H9 (cell line): ENCODE data around the gene MFSD11. TPM values are rescaled to one million over a fixed set of nuclear protein-coding genes. Genes with fewer than 3 reads are reported as not detected.

Experiments
- DNase-seq: peaks from one replicate; pipeline ENCODE4 v3.0.0-alpha.2; 2017
- H2AFZ ChIP-seq: one replicate; pipeline ENCODE4 v1.6.1; 2013; ENCODE audit warnings: mild to moderate bottlenecking, low read length, control low read depth, moderate library complexity
- H2AK5ac ChIP-seq: 2 replicates; pipeline ENCODE4 v1.6.1; 2013; ENCODE audit warnings: low read length, control low read depth, mixed read lengths; ENCODE audit not compliant: insufficient read length
- H2BK120ac ChIP-seq: one replicate; pipeline ENCODE4 v1.6.1; 2013; ENCODE audit warnings: low read depth, mild to moderate bottlenecking, low read length, control low read depth, inconsistent platforms; ENCODE audit not compliant: poor library complexity, severe bottlenecking
- H2BK12ac ChIP-seq: 2 replicates; pipeline ENCODE4 v1.6.1; 2013; ENCODE audit warnings: low read length, control low read depth, mixed read lengths, low read depth; ENCODE audit not compliant: insufficient read length
- H2BK15ac ChIP-seq: 2 replicates; pipeline ENCODE4 v1.6.1; 2013; ENCODE audit warnings: low read depth, low read length, control low read depth
- H2BK20ac ChIP-seq: one replicate; pipeline ENCODE4 v1.6.1; 2013; ENCODE audit warnings: low read depth, mild to moderate bottlenecking, low read length, control low read depth, inconsistent platforms; ENCODE audit not compliant: poor library complexity, severe bottlenecking
- H2BK5ac ChIP-seq: 2 replicates; pipeline ENCODE4 v1.6.1; 2013; ENCODE audit warnings: low read length, control low read depth, mixed read lengths; ENCODE audit not compliant: insufficient read length
- H3K14ac ChIP-seq: 2 replicates; pipeline ENCODE4 v1.6.1; 2013; ENCODE audit warnings: low read length, control low read depth; ENCODE audit not compliant: insufficient read depth
- H3K18ac ChIP-seq: 2 replicates; pipeline ENCODE4 v1.6.1; 2013; ENCODE audit warnings: low read depth, mild to moderate bottlenecking, mixed read lengths, low read length, control low read depth; ENCODE audit not compliant: insufficient read length
- H3K23ac ChIP-seq: 2 replicates; pipeline ENCODE4 v1.6.1; 2013; ENCODE audit warnings: low read length, control low read depth, mixed read lengths, low read depth; ENCODE audit not compliant: insufficient read length
- H3K23me2 ChIP-seq: 2 replicates; pipeline ENCODE4 v1.6.1; 2013; ENCODE audit warnings: low read depth, mild to moderate bottlenecking, mixed read lengths, low read length, control low read depth; ENCODE audit not compliant: insufficient read length, poor library complexity, severe bottlenecking
- H3K27ac ChIP-seq: 2 replicates; pipeline ENCODE4 v1.5.1; 2013; ENCODE audit warnings: low read length, control low read depth, mixed read lengths, low read depth; ENCODE audit not compliant: insufficient read length
- H3K27me3 ChIP-seq: 2 replicates; pipeline ENCODE4 v1.6.1; 2013; ENCODE audit warnings: low read length, control low read depth, inconsistent platforms; ENCODE audit not compliant: insufficient read depth
- H3K4ac ChIP-seq: 2 replicates; pipeline ENCODE4 v1.6.1; 2013; ENCODE audit warnings: low read depth, mild to moderate bottlenecking, control low read depth, inconsistent platforms, low read length, moderate library complexity
- H3K4me1 ChIP-seq: 2 replicates; pipeline ENCODE4 v1.6.1; 2013; ENCODE audit warnings: low read length, control low read depth, inconsistent platforms; ENCODE audit not compliant: insufficient read depth
- H3K4me2 ChIP-seq: 2 replicates; pipeline ENCODE4 v1.6.1; 2013; ENCODE audit warnings: low read length, control low read depth, mixed read lengths; ENCODE audit not compliant: insufficient read length, insufficient read depth
- H3K56ac ChIP-seq: 2 replicates; pipeline ENCODE4 v1.6.1; 2013; ENCODE audit warnings: low read depth, mild to moderate bottlenecking, mixed read lengths, low read length, control low read depth; ENCODE audit not compliant: insufficient read length
- H3K79me1 ChIP-seq: 2 replicates; pipeline ENCODE4 v1.6.1; 2013; ENCODE audit warnings: low read depth, mild to moderate bottlenecking, moderate library complexity, low read length, control low read depth, inconsistent platforms; ENCODE audit not compliant: insufficient read depth, poor library complexity, severe bottlenecking
- H3K79me2 ChIP-seq: 2 replicates; pipeline ENCODE4 v1.6.1; 2013; ENCODE audit warnings: low read length, control low read depth, inconsistent platforms; ENCODE audit not compliant: insufficient read depth
- H3K9ac ChIP-seq: 2 replicates; pipeline ENCODE4 v1.6.1; 2013; ENCODE audit warnings: low read length, control low read depth, mixed read lengths; ENCODE audit not compliant: insufficient read length; ENCODE audit errors: extremely low read depth
- H3K9me3 ChIP-seq: one replicate; pipeline ENCODE4 v1.6.1; 2013; ENCODE audit warnings: low read depth, low read length, inconsistent platforms; ENCODE audit not compliant: control insufficient read depth
- H3T11ph ChIP-seq: one replicate; pipeline ENCODE4 v1.6.1; 2013; ENCODE audit warnings: mild to moderate bottlenecking, low read length, control low read depth, inconsistent platforms
- H4K20me1 ChIP-seq: one replicate; pipeline ENCODE4 v1.6.1; 2013; ENCODE audit not compliant: control insufficient read depth, insufficient read length, insufficient read depth
- H4K5ac ChIP-seq: 2 replicates; pipeline ENCODE4 v1.6.1; 2013; ENCODE audit warnings: low read depth, mild to moderate bottlenecking, mixed read lengths, low read length, control low read depth; ENCODE audit not compliant: insufficient read length
- H4K8ac ChIP-seq: replicated peaks from 2 replicates; pipeline ENCODE4 v1.6.1; 2013; ENCODE audit warnings: low read length, control low read depth, mixed read lengths, low read depth; ENCODE audit not compliant: insufficient read length
- H4K91ac ChIP-seq: 2 replicates; pipeline ENCODE4 v1.6.1; 2013; ENCODE audit warnings: low read depth, mild to moderate bottlenecking, moderate library complexity, mixed read lengths, low read length, control low read depth; ENCODE audit not compliant: insufficient read length
- H3K27ac Mint-ChIP-seq, 3 experiments: 2 replicates in 2 of 3; 3 replicates in 1 of 3; pipeline ENCODE4 v1.8.0; 2020 to 2021; ENCODE audit warnings: mixed read lengths in 3 of 3, mild to moderate bottlenecking in 1 of 3, moderate library complexity in 1 of 3
- H3K27me3 Mint-ChIP-seq: 2 replicates; pipeline ENCODE4 v1.8.0; 2021; ENCODE audit warnings: low read depth, mild to moderate bottlenecking, moderate library complexity, mixed read lengths
- H3K36me3 Mint-ChIP-seq, 3 experiments: 2 replicates in 2 of 3; 3 replicates in 1 of 3; pipeline ENCODE4 v1.8.0; 2020 to 2021; ENCODE audit warnings: low read depth in 3 of 3, mixed read lengths in 3 of 3; ENCODE audit not compliant: insufficient read depth in 1 of 3
- H3K4me1 Mint-ChIP-seq, 2 experiments: 2 replicates each; pipeline ENCODE4 v1.8.0; 2020; ENCODE audit warnings: mixed read lengths in 2 of 2
- H3K4me3 Mint-ChIP-seq, 2 experiments: 2 replicates in 1 of 2; 3 replicates in 1 of 2; pipeline ENCODE4 v1.8.0; 2020 to 2021; ENCODE audit warnings: mild to moderate bottlenecking in 2 of 2, mixed read lengths in 2 of 2, moderate library complexity in 1 of 2
- H3K9me3 Mint-ChIP-seq, 2 experiments: 2 replicates in 1 of 2; 3 replicates in 1 of 2; pipeline ENCODE4 v1.8.0; 2020; ENCODE audit warnings: mild to moderate bottlenecking in 2 of 2, mixed read lengths in 2 of 2, moderate library complexity in 1 of 2
- CTCF ChIP-seq: fragments of 200-600 bp; sonication (generic); conservative IDR thresholded peaks from 3 replicates; pipeline ENCODE4 v1.8.0; 2021; ENCODE audit warnings: antibody characterized with exemption, mild to moderate bottlenecking
- WGBS: extraction: QIAGEN DNeasy Blood & Tissue Kit; methylation state at CpG from one replicate; pipeline ENCODE4 v1.1.7; 2013; ENCODE audit warnings: missing lambda C conversion rate, low lambda C conversion rate, mixed read lengths; ENCODE audit not compliant: insufficient read length; ENCODE audit errors: extremely low coverage; 5-methylcytosine and 5-hydroxymethylcytosine counted together
- total RNA-seq: library from RNA; stranded (reverse); gene quantifications from 2 replicates; pipeline ENCODE4 v1.2.1, GENCODE V29; 2021

Gene MFSD11
- total RNA-seq, 1 experiment from 2014 or later = 19.9 TPM

- Mint-ChIP-seq H3K9me3 (no peaks in the 10 kb centered on the region), H3K27ac (peak overlapping the region in 2 of 3 experiments; percentile 64 to 84; a peak in 3 of 7 replicates), H3K27me3 (peaks cover 2% of the 10 kb centered on the region), H3K4me3 (no peak overlapping the region), H3K36me3 (no peaks in the 10 kb centered on the region), H3K4me1 (peaks cover 15 to 41% of the 10 kb centered on the region in 2 experiments)
- Histone ChIP-seq H3K4me1 (no peaks in the 10 kb centered on the region), H2AK5ac (no peak overlapping the region), H3K27ac (no peak overlapping the region), H3K18ac (no peak overlapping the region), H4K5ac (no peak overlapping the region), H3K4ac (no peak overlapping the region), H4K8ac (peak overlapping the region; percentile 27), H3K4me2 (no peak overlapping the region), H3K9me3 (no peaks in the 10 kb centered on the region), H3K14ac (no peak overlapping the region), H3K56ac (no peak overlapping the region), H4K91ac (no peak overlapping the region), H3K79me1 (no peaks in the 10 kb centered on the region), H2BK5ac (no peak overlapping the region), H2BK120ac (no peak overlapping the region), H3K9ac (no peak overlapping the region), H3T11ph (no peak overlapping the region), H2BK20ac (no peak overlapping the region), H3K23ac (no peak overlapping the region), H4K20me1 (no peaks in the 10 kb centered on the region), H2BK15ac (no peak overlapping the region), H2BK12ac (no peak overlapping the region), H3K27me3 (no peaks in the 10 kb centered on the region), H3K79me2 (no peaks in the 10 kb centered on the region), H3K23me2 (peaks cover 3% of the 10 kb centered on the region), H2AFZ (no peak overlapping the region)
- no peak for DNase-seq
- no CpG with 5 or more reads among the region's 16 CpGs for WGBS
- no peak for TF ChIP-seq CTCF
These were observed 42.7 kb upstream of the MFSD11 start for GRCh38 chr17:76695059-76695831.
